ENCODE results near the gene CRYBG2. TPM values are rescaled to one million over a fixed set of nuclear protein-coding genes. Genes with fewer than 3 reads are reported as not detected.

Gene CRYBG2
- total and polyA plus RNA-seq, 2 of the 13 experiments (the other 11 are each of a cell fraction or from before 2014, with no cell fraction given) = 1.3 to 2.9 TPM

DNA sequence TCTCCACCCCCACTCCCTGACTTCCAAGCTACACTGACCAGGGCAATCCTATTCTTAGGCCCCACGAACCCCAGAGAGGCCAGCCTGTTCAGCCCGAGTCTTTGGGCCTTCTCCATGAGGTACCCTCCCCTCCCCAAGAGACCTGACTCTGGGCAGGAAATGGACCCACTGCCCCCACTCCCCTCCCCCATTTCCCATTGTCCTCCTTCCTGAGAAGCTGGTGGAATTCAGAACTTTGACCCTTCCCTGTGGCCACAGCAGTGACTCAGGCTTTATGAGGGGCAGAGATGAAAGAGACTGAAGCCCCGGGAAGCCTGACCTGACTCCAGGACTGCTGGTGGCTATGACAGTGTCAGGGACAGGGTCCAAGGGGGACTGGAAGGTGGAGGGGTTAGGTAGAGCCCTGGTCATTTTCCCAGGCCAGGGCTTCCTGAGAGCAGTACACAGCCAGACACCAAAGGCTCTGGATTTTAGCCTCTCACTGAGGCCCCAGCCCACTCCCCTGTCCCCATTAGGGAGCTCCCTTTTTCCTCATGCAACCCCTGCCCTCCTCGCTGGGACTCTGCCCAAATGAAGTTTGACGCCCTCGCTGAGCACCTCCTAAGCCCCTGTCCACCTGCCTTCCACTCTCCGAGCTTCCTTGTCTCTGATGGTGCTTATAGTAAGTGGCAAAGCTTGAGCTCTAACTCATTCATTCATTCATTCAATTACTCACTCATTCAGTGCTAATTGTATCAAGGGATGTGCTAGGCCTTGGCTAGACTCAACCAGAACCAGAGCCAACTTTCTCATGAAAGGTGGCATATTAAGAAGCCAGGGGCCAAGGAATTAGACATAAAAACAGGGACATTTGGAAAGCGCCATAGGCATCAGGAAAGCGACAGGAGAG, 3.0 kb downstream of the CRYBG2 start (continued):
- TF ChIP-seq, protein P1, sequence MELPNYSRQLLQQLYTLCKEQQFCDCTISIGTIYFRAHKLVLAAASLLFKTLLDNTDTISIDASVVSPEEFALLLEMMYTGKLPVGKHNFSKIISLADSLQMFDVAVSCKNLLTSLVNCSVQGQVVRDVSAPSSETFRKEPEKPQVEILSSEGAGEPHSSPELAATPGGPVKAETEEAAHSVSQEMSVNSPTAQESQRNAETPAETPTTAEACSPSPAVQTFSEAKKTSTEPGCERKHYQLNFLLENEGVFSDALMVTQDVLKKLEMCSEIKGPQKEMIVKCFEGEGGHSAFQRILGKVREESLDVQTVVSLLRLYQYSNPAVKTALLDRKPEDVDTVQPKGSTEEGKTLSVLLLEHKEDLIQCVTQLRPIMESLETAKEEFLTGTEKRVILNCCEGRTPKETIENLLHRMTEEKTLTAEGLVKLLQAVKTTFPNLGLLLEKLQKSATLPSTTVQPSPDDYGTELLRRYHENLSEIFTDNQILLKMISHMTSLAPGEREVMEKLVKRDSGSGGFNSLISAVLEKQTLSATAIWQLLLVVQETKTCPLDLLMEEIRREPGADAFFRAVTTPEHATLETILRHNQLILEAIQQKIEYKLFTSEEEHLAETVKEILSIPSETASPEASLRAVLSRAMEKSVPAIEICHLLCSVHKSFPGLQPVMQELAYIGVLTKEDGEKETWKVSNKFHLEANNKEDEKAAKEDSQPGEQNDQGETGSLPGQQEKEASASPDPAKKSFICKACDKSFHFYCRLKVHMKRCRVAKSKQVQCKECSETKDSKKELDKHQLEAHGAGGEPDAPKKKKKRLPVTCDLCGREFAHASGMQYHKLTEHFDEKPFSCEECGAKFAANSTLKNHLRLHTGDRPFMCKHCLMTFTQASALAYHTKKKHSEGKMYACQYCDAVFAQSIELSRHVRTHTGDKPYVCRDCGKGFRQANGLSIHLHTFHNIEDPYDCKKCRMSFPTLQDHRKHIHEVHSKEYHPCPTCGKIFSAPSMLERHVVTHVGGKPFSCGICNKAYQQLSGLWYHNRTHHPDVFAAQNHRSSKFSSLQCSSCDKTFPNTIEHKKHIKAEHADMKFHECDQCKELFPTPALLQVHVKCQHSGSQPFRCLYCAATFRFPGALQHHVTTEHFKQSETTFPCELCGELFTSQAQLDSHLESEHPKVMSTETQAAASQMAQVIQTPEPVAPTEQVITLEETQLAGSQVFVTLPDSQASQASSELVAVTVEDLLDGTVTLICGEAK (IDR thresholded peaks at IDR 0.05) = no peak
- TF ChIP-seq, protein P1 (CRISPR knock-in tag; IDR thresholded peaks at IDR 0.05) = peak; percentile 64; the same call in 1 of the 2 replicates
- TF ChIP-seq ZNF460 (CRISPR knock-in tag; IDR thresholded peaks at IDR 0.05; ENCODE audit: borderline replicate concordance) = peak; percentile 32; the same call in 1 of the 2 replicates
- TF ChIP-seq, protein P2, sequence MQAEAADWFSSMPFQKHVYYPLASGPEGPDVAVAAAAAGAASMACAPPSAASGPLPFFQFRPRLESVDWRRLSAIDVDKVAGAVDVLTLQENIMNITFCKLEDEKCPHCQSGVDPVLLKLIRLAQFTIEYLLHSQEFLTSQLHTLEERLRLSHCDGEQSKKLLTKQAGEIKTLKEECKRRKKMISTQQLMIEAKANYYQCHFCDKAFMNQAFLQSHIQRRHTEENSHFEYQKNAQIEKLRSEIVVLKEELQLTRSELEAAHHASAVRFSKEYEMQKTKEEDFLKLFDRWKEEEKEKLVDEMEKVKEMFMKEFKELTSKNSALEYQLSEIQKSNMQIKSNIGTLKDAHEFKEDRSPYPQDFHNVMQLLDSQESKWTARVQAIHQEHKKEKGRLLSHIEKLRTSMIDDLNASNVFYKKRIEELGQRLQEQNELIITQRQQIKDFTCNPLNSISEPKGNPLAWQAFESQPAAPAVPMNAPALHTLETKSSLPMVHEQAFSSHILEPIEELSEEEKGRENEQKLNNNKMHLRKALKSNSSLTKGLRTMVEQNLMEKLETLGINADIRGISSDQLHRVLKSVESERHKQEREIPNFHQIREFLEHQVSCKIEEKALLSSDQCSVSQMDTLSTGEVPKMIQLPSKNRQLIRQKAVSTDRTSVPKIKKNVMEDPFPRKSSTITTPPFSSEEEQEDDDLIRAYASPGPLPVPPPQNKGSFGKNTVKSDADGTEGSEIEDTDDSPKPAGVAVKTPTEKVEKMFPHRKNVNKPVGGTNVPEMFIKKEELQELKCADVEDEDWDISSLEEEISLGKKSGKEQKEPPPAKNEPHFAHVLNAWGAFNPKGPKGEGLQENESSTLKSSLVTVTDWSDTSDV (CRISPR knock-in tag; IDR thresholded peaks at IDR 0.05) = no peak
- TF ChIP-seq, protein P3, sequence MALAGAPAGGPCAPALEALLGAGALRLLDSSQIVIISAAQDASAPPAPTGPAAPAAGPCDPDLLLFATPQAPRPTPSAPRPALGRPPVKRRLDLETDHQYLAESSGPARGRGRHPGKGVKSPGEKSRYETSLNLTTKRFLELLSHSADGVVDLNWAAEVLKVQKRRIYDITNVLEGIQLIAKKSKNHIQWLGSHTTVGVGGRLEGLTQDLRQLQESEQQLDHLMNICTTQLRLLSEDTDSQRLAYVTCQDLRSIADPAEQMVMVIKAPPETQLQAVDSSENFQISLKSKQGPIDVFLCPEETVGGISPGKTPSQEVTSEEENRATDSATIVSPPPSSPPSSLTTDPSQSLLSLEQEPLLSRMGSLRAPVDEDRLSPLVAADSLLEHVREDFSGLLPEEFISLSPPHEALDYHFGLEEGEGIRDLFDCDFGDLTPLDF (CRISPR knock-in tag; IDR thresholded peaks at IDR 0.05) = no peak
- TF ChIP-seq, protein P4, sequence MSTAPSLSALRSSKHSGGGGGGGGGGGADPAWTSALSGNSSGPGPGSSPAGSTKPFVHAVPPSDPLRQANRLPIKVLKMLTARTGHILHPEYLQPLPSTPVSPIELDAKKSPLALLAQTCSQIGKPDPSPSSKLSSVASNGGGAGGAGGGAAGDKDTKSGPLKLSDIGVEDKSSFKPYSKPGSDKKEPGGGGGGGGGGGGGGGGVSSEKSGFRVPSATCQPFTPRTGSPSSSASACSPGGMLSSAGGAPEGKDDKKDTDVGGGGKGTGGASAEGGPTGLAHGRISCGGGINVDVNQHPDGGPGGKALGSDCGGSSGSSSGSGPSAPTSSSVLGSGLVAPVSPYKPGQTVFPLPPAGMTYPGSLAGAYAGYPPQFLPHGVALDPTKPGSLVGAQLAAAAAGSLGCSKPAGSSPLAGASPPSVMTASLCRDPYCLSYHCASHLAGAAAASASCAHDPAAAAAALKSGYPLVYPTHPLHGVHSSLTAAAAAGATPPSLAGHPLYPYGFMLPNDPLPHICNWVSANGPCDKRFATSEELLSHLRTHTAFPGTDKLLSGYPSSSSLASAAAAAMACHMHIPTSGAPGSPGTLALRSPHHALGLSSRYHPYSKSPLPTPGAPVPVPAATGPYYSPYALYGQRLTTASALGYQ (CRISPR knock-in tag; IDR thresholded peaks at IDR 0.05) = peak; percentile 87; the same call in 1 of the 2 replicates
- TF ChIP-seq REPIN1 (CRISPR knock-in tag; IDR thresholded peaks at IDR 0.05; ENCODE audit: borderline replicate concordance, low read depth) = peak; percentile 97
- TF ChIP-seq, protein P5, sequence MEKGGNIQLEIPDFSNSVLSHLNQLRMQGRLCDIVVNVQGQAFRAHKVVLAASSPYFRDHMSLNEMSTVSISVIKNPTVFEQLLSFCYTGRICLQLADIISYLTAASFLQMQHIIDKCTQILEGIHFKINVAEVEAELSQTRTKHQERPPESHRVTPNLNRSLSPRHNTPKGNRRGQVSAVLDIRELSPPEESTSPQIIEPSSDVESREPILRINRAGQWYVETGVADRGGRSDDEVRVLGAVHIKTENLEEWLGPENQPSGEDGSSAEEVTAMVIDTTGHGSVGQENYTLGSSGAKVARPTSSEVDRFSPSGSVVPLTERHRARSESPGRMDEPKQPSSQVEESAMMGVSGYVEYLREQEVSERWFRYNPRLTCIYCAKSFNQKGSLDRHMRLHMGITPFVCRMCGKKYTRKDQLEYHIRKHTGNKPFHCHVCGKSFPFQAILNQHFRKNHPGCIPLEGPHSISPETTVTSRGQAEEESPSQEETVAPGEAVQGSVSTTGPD (CRISPR knock-in tag; IDR thresholded peaks at IDR 0.05) = no peak
